Uterus (tissue), 4 donors: ENCODE results near the gene LGSN. TPM values are rescaled to one million over a fixed set of nuclear protein-coding genes. Genes with fewer than 3 reads are reported as not detected.
"Not testable (repeated sequence)": the region's sequence is repeated elsewhere in the genome, so short reads cannot be mapped to it uniquely, and the experiment has no call there.

Experiments
- DNase-seq, 2 donors: peaks; one replicate each; pipeline ENCODE4 v3.0.0-alpha.2; 2019 to 2020
- H3K27ac ChIP-seq, 2 donors: fragments of 200-600 bp; sonication (generic); 1 replicate in 1 of 2; 2 replicates in 1 of 2; pipeline ENCODE4 v1.5.1; 2016 to 2018
- H3K27me3 ChIP-seq, 2 donors: fragments of 200-600 bp; sonication (generic); one replicate each; pipeline ENCODE4 v1.5.1; 2018 to 2019; ENCODE audit warnings: control low read depth in 1 of 2
- H3K36me3 ChIP-seq, 2 donors: fragments of 200-600 bp; sonication (generic); one replicate each; pipeline ENCODE4 v1.5.1; 2019; ENCODE audit warnings: control low read depth in 1 of 2
- H3K4me1 ChIP-seq, 2 donors: fragments of 200-600 bp; sonication (generic); one replicate each; pipeline ENCODE4 v1.5.1; 2018 to 2019; ENCODE audit warnings: control low read depth in 1 of 2
- H3K4me3 ChIP-seq, 2 donors: fragments of 200-600 bp; sonication (generic); 1 replicate in 1 of 2; 2 replicates in 1 of 2; pipeline ENCODE4 v1.5.1; 2018 to 2019; ENCODE audit warnings: mild to moderate bottlenecking in 1 of 2
- H3K9me3 ChIP-seq, 2 donors: fragments of 200-600 bp; sonication (generic); one replicate each; pipeline ENCODE4 v1.5.1; 2019; ENCODE audit warnings: control low read depth in 1 of 2
- CTCF ChIP-seq, 4 experiments: fragments of 200-600 bp in 2 of 4; fragments of 450-650 bp in 2 of 4; sonication (generic) in 2 of 4; IDR thresholded peaks; one replicate each; pipeline ENCODE4 v1.5.1; 2016 to 2019; ENCODE audit warnings: antibody characterized with exemption in 4 of 4, mild to moderate bottlenecking in 2 of 4, moderate library complexity in 1 of 4
- POLR2A ChIP-seq, 2 donors: fragments of 450-650 bp; IDR thresholded peaks; one replicate each; pipeline ENCODE4 v1.6.1; 2016; ENCODE audit warnings: antibody characterized with exemption in 2 of 2, mild to moderate bottlenecking in 1 of 2, moderate library complexity in 1 of 2
- intact Hi-C: fragments of 100-400 bp; cut with DNase I; formaldehyde crosslinking; loops from one replicate; pipeline ENCODE4 v1.15.1; 2023; ENCODE audit warnings: low total_unique reads
- total RNA-seq, 4 donors: library from RNA; depleted of rRNA in 3 of 4; stranded (reverse); fragments of >200 nt in 3 of 4; gene quantifications; one replicate each; pipeline versions ENCODE4 v1.1.0 to v1.2.4, GENCODE V29; 2014 to 2023
- donor health status: DM: yes; HTN: yes; CAD: no.

The LGSN gene
- total RNA-seq, 4 donors from 2014 or later, result 0.41 TPM; not detected in 3

- intact Hi-C loops, result no loop called here
- Histone ChIP-seq H3K9me3 (no peaks in the 10 kb centered on the region), H3K36me3 (no peaks in the 10 kb centered on the region), H3K4me3 (no peak overlapping the region), H3K4me1 (no peaks in the 10 kb centered on the region), H3K27ac (no peak overlapping the region), H3K27me3 (no peaks in the 10 kb centered on the region)
- no peak for DNase-seq
- TF ChIP-seq CTCF (IDR thresholded peaks at IDR 0.05), result no peak
- no peak for TF ChIP-seq POLR2A (IDR thresholded peaks at IDR 0.05)
Observed at GRCh38 chr6:63290492-63291058, 29.2 kb downstream of the LGSN start.

DNA sequence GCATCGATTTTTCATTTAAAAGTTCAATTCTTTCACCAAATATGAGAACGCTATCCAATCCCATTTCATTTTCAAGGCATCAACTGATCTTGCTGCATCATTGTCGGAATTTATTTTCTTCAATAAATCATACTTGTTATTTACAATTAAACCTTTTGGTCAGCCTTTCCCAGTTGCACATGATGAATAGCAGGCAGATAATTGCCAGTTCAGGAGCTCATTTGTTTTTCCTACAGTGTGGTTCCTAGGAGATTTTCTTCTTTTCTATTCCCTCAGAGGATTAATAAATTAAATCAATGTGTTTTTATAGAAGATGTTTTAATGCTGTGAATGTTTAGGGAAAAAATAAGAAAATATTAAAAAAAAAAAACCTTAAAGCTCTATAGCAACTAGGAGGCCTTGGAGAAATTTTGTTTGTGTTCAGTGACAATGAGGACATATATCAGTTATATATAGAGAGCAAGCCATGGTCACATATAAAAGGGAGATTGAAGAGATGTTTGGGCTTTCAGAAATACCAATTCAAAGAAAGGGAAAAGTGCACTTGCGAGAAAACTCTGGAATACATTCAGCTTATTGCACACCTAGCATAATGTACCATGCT is 30.4 kb downstream of the LGSN start:
- Histone ChIP-seq H3K4me3 (no peak overlapping the region), H3K27ac (no peak overlapping the region), H3K27me3 (no peaks in the 10 kb centered on the region), H3K9me3 (no peaks in the 10 kb centered on the region), H3K4me1 (no peaks in the 10 kb centered on the region), H3K36me3 (no peaks in the 10 kb centered on the region)
- intact Hi-C loops, result no loop called here
- TF ChIP-seq CTCF (IDR thresholded peaks at IDR 0.05) (no peak), POLR2A (IDR thresholded peaks at IDR 0.05) (no peak)
- DNase-seq, result no peak

GRCh38 chr6:63280639-63281180 is 39.1 kb downstream of the LGSN start:
- Histone ChIP-seq H3K27ac (no peak overlapping the region), H3K4me1 (no peaks in the 10 kb centered on the region), H3K9me3 (no peaks in the 10 kb centered on the region), H3K27me3 (no peaks in the 10 kb centered on the region), H3K36me3 (no peaks in the 10 kb centered on the region), H3K4me3 (no peak overlapping the region)
- no peak for DNase-seq
- intact Hi-C loops, result no loop called here
- TF ChIP-seq POLR2A (IDR thresholded peaks at IDR 0.05) (no peak), CTCF (IDR thresholded peaks at IDR 0.05) (no peak)

GRCh38 chr6:63278916-63279315 is 40.9 kb downstream of the LGSN start:
- TF ChIP-seq POLR2A (IDR thresholded peaks at IDR 0.05), result no peak
- no peak for TF ChIP-seq CTCF (IDR thresholded peaks at IDR 0.05)
- no peaks in the 10 kb centered on the region for H3K4me1 ChIP-seq
- intact Hi-C loops, result no loop called here
- H3K27me3 ChIP-seq, result no peaks in the 10 kb centered on the region
- no peak overlapping the region for H3K27ac ChIP-seq
- no peaks in the 10 kb centered on the region for H3K9me3 ChIP-seq
- DNase-seq, result no peak
- no peak overlapping the region for H3K4me3 ChIP-seq
- no peaks in the 10 kb centered on the region for H3K36me3 ChIP-seq

DNA sequence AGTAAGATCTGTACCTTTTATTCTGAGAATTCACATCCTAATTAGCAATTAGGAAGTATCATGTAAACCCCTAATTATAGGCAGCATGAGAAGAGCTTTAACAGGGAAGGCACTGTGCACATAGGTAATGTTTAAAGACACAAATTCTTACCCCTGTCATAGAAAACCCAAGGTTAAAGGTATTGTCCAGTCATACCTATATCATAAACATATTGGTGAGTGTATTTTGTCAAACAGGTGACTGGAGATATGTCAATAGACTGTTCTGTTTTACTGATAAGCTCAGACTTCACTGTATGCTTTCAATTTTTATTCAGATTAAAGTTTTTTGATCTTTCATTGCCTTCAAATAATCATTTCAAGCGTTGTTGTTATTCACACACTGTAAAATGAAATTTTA is 43.8 kb downstream of the LGSN start:
- Histone ChIP-seq H3K27me3 (no peaks in the 10 kb centered on the region), H3K27ac (no peak overlapping the region), H3K4me3 (no peak overlapping the region), H3K4me1 (no peaks in the 10 kb centered on the region), H3K9me3 (no peaks in the 10 kb centered on the region), H3K36me3 (no peaks in the 10 kb centered on the region)
- TF ChIP-seq CTCF (IDR thresholded peaks at IDR 0.05), result no peak
- no peak for TF ChIP-seq POLR2A (IDR thresholded peaks at IDR 0.05)
- no peak for DNase-seq
- intact Hi-C loops, result no loop called here

GRCh38 chr6:63274795-63275430 is 44.9 kb downstream of the LGSN start:
- DNase-seq, H3K4me1 ChIP-seq, H3K36me3 ChIP-seq, H3K27me3 ChIP-seq, H3K27ac ChIP-seq, H3K9me3 ChIP-seq, intact Hi-C loops, H3K4me3 ChIP-seq: not testable (repeated sequence)
